ENCODE results near the gene MSI2.

GRCh38 chr17:57648720-57649119 is 392.4 kb downstream of the MSI2 start:
- no peak for TF ChIP-seq EZH2 (IDR thresholded peaks at IDR 0.05; ENCODE audit: insufficient read depth, poor library complexity, severe bottlenecking)
- no peak for TF ChIP-seq EZH2phosphoT487 (IDR thresholded peaks at IDR 0.05; ENCODE audit: insufficient read depth, low read depth)

All from GM23248 (cell line).